Activated T-helper 1 cell treated with anti-CD3 and anti-CD28 coated beads, Interleukin-12 subunit alpha, Interleukin-12 subunit beta, Interleukin-2, Interleukin-4 antibody, amounts not matched to agents 30 ng/mL and 10 ng/mL and 1 ng/mL, durations not matched to agents 14 hours and 24 hours and 36 hours (primary cell): Measurements from ENCODE around the gene APOL1. TPM values are rescaled to one million over a fixed set of nuclear protein-coding genes. Genes with fewer than 3 reads are reported as not detected.
A peak's percentile ranks its signal among the peaks of the same experiment; 100 is the strongest.
"Not testable (repeated sequence)": the region's sequence is repeated elsewhere in the genome, so short reads cannot be mapped to it uniquely, and the experiment has no call there.

Experiments used
- DNase-seq: peaks from one replicate; pipeline ENCODE4 v3.0.0; 2021; ENCODE audit warnings: low spot score
- H3K27ac Mint-ChIP-seq: one replicate; pipeline ENCODE4 v1.8.0; 2021; ENCODE audit warnings: mild to moderate bottlenecking, mixed read lengths
- H3K27me3 Mint-ChIP-seq: one replicate; pipeline ENCODE4 v1.8.0; 2022; ENCODE audit warnings: mild to moderate bottlenecking, moderate library complexity, mixed read lengths; ENCODE audit not compliant: insufficient read depth
- H3K36me3 Mint-ChIP-seq: one replicate; pipeline ENCODE4 v1.8.0; 2021; ENCODE audit warnings: low read depth, mixed read lengths
- H3K4me1 Mint-ChIP-seq: one replicate; pipeline ENCODE4 v1.8.0; 2021; ENCODE audit warnings: low read depth, mixed read lengths
- H3K4me3 Mint-ChIP-seq: one replicate; pipeline ENCODE4 v1.8.0; 2021; ENCODE audit warnings: mild to moderate bottlenecking, moderate library complexity, mixed read lengths
- H3K9me3 Mint-ChIP-seq: one replicate; pipeline ENCODE4 v1.8.0; 2021; ENCODE audit warnings: mixed read lengths
- intact Hi-C: fragments of 100-400 bp; cut with micrococcal nuclease; formaldehyde crosslinking; loops from one replicate; pipeline ENCODE4 v1.15.1; 2024
- total RNA-seq: library from RNA; stranded (reverse); gene quantifications from 2 replicates; pipeline ENCODE4 v1.2.3, GENCODE V29; 2022

The APOL1 gene
- total RNA-seq, 1 donor from 2014 or later, result 37.1 TPM

DNA sequence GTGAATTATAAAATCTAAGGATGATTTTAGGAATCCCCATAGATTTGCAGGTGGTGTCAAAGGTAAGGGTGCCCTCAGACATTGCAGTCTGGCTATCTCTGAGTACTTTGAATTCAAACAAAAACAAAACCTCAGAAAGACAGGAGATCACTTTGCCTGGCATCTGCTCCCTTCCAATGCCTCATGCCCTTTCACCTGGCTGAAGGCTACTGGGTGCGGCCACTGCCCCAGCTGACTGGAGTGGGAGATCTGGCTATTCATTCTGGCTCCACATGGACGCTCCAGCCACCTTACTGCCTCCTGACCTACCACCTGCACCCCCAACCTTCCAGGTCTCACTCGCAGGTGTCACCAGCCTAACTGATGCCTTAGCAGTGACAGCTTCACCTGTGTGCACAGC is 23.3 kb upstream of the APOL1 start:
- H3K27me3 Mint-ChIP-seq, DNase-seq, H3K9me3 Mint-ChIP-seq, H3K4me3 Mint-ChIP-seq, H3K27ac Mint-ChIP-seq: not testable (repeated sequence)
- Mint-ChIP-seq H3K4me1 (peaks cover 28% of the 10 kb centered on the region), H3K36me3 (peaks cover 77% of the 10 kb centered on the region)
- intact Hi-C loops, result loop anchor here (10.0 kb wide), 1 partner anchor 165 kb away; no protein-coding TSS in a partner anchor

DNA sequence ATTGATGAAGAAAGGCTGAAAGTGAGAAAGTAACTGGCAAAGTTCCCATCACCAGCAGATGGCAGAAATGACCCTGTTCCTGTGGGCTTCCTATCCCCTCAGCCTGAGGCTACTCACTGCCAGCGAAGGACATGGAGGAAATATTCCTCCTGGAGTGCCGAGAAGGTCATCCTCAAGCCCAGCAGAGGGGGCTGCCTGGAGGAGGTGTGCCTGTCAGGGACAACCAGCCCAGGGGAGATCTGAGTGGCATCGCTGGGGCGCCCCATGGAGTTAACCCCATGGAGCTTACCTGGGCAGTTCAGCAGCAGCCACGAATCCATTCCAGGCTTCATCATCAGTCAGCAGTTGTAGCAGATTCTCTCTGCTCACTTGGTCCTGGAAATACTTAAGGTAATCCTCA is 21.9 kb upstream of the APOL1 start:
- DNase-seq, H3K27me3 Mint-ChIP-seq, H3K9me3 Mint-ChIP-seq, H3K27ac Mint-ChIP-seq, H3K4me3 Mint-ChIP-seq: not testable (repeated sequence)
- intact Hi-C loops, result loop anchor here (10.0 kb wide), 1 partner anchor 166 kb away; no protein-coding TSS in a partner anchor
- H3K4me1 Mint-ChIP-seq, result peaks cover 42% of the 10 kb centered on the region
- peaks cover 85% of the 10 kb centered on the region for H3K36me3 Mint-ChIP-seq

DNA sequence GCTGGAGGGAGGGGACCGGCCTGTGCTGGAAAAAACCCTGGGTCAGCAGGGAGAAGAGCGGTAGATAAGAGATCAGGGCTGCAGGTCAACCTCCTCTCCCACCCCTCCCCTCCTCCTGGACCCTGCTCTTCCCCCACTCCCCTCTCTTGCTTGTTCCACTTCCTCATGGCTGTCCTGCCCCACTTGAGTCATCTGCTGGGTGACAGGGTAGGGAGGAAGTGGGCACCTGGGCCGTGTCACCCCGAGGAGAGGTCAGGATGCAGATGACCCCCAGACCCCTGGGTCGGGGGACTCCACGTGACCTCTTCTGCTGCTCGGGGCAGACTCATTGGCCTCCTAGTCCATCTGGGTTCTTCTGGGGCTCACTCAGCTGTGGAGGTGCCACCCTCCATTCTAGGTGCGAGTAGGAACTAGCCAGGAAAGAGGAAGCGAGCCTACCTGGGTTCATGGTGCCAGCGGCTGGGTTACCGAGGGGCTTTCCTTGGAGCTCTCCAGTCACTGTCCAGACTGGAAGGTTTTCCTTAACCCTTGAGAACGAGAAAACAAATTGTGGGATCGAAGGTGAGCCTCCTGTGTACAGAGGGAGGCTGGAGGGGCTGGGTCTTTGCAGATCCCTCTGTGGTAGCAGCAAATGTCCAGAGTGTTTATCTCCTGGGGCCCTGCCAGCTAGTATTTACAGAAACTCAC is 20.1 kb upstream of the APOL1 start:
- intact Hi-C loops, result loop anchor here (10.0 kb wide), 1 partner anchor 168 kb away; no protein-coding TSS in a partner anchor
- peaks cover 8% of the 10 kb centered on the region for H3K9me3 Mint-ChIP-seq
- H3K4me3 Mint-ChIP-seq, result no peak overlapping the region
- peak overlapping the region; percentile 80 for H3K27ac Mint-ChIP-seq
- peaks cover 83% of the 10 kb centered on the region for H3K36me3 Mint-ChIP-seq
- H3K27me3 Mint-ChIP-seq, result no peaks in the 10 kb centered on the region
- no peak for DNase-seq
- H3K4me1 Mint-ChIP-seq, result peaks cover 58% of the 10 kb centered on the region

DNA sequence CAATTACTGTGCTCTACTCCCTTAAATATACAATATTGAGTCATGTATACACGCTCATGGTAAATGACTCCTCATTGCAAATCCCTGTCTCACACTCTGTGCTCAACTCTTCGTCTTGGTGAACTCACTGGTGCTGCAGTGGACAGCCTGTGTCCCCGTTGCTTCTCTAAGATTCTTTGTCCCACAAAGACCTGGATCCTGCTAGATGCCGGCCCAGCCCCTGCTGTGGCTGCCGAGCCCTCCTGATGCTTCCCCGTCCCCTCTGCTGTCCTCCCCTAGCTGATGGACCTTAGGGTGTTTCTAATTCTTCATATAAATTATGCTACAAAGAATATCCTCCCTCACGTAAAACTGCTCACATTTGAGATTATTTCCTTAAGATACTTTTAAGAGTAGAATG is 19.1 kb upstream of the APOL1 start:
- H3K4me1 Mint-ChIP-seq, result peaks cover 65% of the 10 kb centered on the region
- DNase-seq, result no peak
- peaks cover 80% of the 10 kb centered on the region for H3K36me3 Mint-ChIP-seq
- H3K9me3 Mint-ChIP-seq, result peaks cover 8% of the 10 kb centered on the region
- H3K27ac Mint-ChIP-seq, result peak overlapping the region; percentile 19
- no peaks in the 10 kb centered on the region for H3K27me3 Mint-ChIP-seq
- intact Hi-C loops, result loop anchor here (10.0 kb wide), 1 partner anchor 169 kb away; no protein-coding TSS in a partner anchor
- H3K4me3 Mint-ChIP-seq, result no peak overlapping the region

GRCh38 chr22:36234213-36234612 is 18.7 kb upstream of the APOL1 start:
- no peak for DNase-seq
- H3K9me3 Mint-ChIP-seq, result peaks cover 8% of the 10 kb centered on the region
- intact Hi-C loops, result loop anchor here (10.0 kb wide), 1 partner anchor 169 kb away; no protein-coding TSS in a partner anchor
- H3K4me1 Mint-ChIP-seq, result peaks cover 68% of the 10 kb centered on the region
- peak overlapping the region; percentile 61 for H3K27ac Mint-ChIP-seq
- H3K27me3 Mint-ChIP-seq, result no peaks in the 10 kb centered on the region
- H3K36me3 Mint-ChIP-seq, result peaks cover 78% of the 10 kb centered on the region
- peak overlapping the region; percentile 70 for H3K4me3 Mint-ChIP-seq

GRCh38 chr22:36234919-36235318 is 18.0 kb upstream of the APOL1 start:
- H3K4me1 Mint-ChIP-seq, result peaks cover 75% of the 10 kb centered on the region

GRCh38 chr22:36235585-36235984 is 17.3 kb upstream of the APOL1 start:
- DNase-seq, result no peak
- H3K27ac Mint-ChIP-seq, result peak overlapping the region; percentile 68
- peaks cover 71% of the 10 kb centered on the region for H3K36me3 Mint-ChIP-seq
- H3K4me1 Mint-ChIP-seq, result peaks cover 82% of the 10 kb centered on the region
- peaks cover 8% of the 10 kb centered on the region for H3K9me3 Mint-ChIP-seq
- no peaks in the 10 kb centered on the region for H3K27me3 Mint-ChIP-seq
- H3K4me3 Mint-ChIP-seq, result peak overlapping the region; percentile 72
- intact Hi-C loops, result loop anchor here (5.0 to 10.0 kb wide), 2 partner anchors 152 to 171 kb away; partner anchors contain the start of gene MYH9

More at GRCh38 chr22:36234919-36235318, 18.0 kb upstream of the APOL1 start:
- intact Hi-C loops, result loop anchor here (5.0 to 10.0 kb wide), 2 partner anchors 152 to 170 kb away; partner anchors contain the start of gene MYH9
- Mint-ChIP-seq H3K36me3 (peaks cover 75% of the 10 kb centered on the region), H3K4me3 (peak overlapping the region; percentile 72), H3K27me3 (no peaks in the 10 kb centered on the region), H3K9me3 (peaks cover 8% of the 10 kb centered on the region), H3K27ac (peak overlapping the region; percentile 61)
- DNase-seq, result no peak

DNA sequence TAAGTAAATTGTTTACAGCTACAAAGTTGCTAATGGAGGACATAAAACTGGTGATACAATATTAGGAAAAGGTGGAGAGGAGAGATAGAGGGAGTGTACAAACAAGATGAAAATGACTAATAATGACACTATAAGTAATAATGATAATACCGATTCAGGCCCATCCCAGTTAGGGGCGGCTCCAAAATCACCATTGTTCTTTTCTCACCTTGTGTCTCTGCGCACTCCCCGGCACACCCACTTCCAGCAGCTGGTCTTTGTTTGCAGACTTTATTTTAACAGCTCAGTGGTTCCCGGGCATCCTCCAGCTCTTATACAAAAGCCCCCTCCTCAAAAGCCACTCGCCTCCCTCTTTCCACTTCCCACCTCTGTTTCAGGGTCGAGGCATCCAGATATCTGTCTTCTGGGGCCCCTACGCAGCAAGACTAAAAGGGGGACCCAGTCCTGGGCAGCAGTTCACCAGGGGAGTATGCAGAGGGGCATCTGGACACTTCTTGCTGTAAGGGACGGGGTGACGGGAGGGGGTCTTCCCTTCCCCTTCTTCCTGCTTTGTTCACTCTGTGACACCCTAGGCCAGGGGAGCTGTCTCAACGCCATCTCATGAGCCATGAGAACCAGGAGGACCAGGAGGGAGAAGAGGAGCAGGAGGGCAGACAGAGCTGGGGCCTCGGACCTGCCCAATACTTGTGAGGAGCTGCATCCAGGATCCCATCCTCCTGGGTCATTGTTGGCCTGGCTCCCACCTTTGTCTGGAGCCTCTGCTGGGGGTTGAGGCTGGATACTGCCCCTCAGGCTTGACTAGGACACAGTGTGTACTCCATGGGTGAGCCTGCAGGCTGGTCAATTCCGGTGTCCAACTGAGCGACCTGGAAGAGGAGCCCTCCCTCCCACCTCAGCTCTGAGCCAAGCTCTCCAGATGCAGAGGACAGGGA is 16.3 kb upstream of the APOL1 start:
- Mint-ChIP-seq H3K4me1 (peaks cover 75% of the 10 kb centered on the region), H3K27ac (peak overlapping the region; percentile 68), H3K4me3 (peak overlapping the region; percentile 99), H3K36me3 (peaks cover 62% of the 10 kb centered on the region), H3K9me3 (peaks cover 8% of the 10 kb centered on the region), H3K27me3 (no peaks in the 10 kb centered on the region)
- intact Hi-C loops, result loop anchor here (5.0 to 10.0 kb wide), 2 partner anchors 151 to 172 kb away; partner anchors contain the start of gene MYH9
- no peak for DNase-seq

DNA sequence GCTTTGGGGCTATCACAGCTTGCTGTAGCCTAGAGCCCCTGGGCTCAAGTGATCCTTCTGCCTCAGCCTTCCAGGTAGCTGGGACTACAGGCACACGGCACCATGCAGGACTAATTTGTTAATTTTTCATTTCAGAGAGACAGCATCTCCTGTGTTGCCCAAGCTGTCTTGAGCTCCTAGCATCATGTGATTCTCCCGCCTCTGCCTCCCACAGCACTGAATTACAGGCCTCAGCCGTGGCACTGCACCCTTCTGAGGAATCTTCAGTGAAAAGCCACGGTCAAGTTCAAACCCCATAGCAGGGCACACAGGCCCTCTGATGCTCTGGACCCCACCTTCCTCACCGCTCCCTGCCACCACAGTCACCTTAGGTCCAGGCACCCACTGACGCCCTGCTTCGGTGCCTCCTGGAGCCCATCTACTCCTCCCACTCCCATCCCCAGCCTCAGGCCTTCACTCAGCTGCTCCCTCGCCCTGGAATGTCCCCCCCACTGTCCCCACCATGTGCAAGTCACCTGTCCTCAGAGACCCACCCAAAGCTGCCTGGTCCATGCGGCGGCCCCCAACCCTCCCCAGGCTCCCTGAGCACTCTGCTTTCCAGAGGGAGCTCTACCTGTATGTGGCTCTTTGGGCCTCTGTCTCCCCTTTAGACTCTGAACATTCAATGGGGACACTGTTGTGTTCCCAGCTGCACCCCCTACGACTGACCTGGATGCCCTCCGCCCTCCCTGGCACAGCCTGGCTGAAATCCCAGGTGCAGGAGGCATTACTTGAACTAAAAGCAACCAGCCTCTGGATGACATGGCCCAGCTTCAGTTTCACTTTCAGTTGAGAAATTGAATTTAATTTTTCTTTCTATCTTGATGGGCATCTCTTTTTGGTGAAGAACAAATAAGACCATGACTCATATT is 15.2 kb upstream of the APOL1 start:
- Mint-ChIP-seq H3K4me1 (peaks cover 70% of the 10 kb centered on the region), H3K9me3 (peaks cover 13% of the 10 kb centered on the region), H3K4me3 (peak overlapping the region; percentile 99), H3K27me3 (no peaks in the 10 kb centered on the region), H3K27ac (peak overlapping the region; percentile 97), H3K36me3 (peaks cover 52% of the 10 kb centered on the region)
- intact Hi-C loops, result loop anchor here (1.0 to 10.0 kb wide), 5 partner anchors 150 to 589 kb away; partner anchors contain the start of genes APOL6, EIF3D and MYH9
- DNase-seq, result no peak

DNA sequence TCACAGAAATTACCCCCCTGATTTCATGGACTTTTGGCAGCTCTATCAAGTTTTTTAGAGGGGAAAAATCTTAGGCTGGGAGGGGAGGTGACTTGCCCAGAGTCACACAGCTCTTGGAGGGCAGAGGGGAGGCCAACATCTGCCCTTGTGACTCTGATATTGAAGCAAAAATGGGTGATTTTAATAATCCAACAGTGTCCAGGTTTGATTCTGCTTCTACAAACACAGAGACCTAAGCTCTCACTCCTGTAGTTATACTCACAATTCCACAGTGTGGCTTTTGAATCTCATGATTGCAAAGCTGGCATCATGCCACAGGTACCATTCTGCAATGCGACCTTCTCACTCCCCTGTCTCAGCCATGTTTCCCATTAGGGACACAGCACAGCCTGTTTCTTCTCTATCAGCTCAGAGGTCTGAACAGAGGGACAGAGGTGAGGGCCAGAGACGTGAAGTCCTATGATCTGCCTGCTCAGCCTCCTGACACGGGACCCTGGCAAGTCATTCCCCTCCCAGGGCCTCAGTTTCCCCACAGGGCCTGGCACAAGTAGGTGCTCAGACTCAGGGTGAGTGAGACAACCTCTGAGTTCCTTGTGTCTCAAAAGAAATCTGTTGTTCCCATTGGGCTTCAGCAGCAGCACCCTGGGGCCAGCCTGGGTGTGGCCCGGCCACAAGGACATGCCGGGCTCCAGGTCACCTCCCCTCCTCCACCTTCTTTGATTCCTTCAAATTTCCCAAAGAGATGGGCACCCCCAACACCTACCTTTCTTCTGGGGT is 14.4 kb upstream of the APOL1 start:
- H3K27me3 Mint-ChIP-seq, result no peaks in the 10 kb centered on the region
- H3K4me1 Mint-ChIP-seq, result peaks cover 65% of the 10 kb centered on the region
- peaks cover 45% of the 10 kb centered on the region for H3K36me3 Mint-ChIP-seq
- intact Hi-C loops, result loop anchor here (1.0 to 10.0 kb wide), 9 partner anchors 16 to 590 kb away; partner anchors contain the start of genes APOL3, APOL6, EIF3D and FOXRED2
- H3K27ac Mint-ChIP-seq, result peak overlapping the region; percentile 97
- H3K4me3 Mint-ChIP-seq, result peak overlapping the region; percentile 99
- no peak for DNase-seq
- H3K9me3 Mint-ChIP-seq, result peaks cover 16% of the 10 kb centered on the region

DNA sequence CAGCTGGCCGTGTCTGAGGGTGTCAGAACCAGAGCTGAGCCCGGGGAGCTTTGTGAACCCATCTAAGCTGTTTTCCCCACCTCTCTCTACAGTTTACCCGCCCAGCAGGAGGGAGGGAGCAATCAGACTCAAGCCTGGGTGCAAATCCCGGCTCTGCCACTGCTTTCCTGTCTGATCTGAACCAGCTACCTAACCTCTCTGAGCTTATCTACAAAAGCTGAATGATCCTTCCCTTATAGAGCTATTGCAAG is 13.9 kb upstream of the APOL1 start:
- H3K27me3 Mint-ChIP-seq, result no peaks in the 10 kb centered on the region
- peak overlapping the region; percentile 99 for H3K4me3 Mint-ChIP-seq
- H3K27ac Mint-ChIP-seq, result peak overlapping the region; percentile 97
- peaks cover 59% of the 10 kb centered on the region for H3K4me1 Mint-ChIP-seq
- no peak for DNase-seq
- peaks cover 16% of the 10 kb centered on the region for H3K9me3 Mint-ChIP-seq
- H3K36me3 Mint-ChIP-seq, result peaks cover 40% of the 10 kb centered on the region
- intact Hi-C loops, result loop anchor here (1.0 to 10.0 kb wide), 8 partner anchors 15 to 590 kb away; partner anchors contain the start of genes APOL3, APOL6, EIF3D and FOXRED2
